22Rv1 (cell line): ENCODE results near the gene PISD.

Source experiments
- ZFX ChIP-seq: fragments of 450-650 bp; IDR thresholded peaks from 2 replicates; pipeline ENCODE4 v1.6.1; 2017; ENCODE audit warnings: antibody characterized with exemption, borderline replicate concordance
- TF ChIP-seq, protein P1 (sequence below): fragments of 450-650 bp; IDR thresholded peaks from 2 replicates; pipeline ENCODE4 v1.5.1; 2017; ENCODE audit warnings: mild to moderate bottlenecking

DNA sequence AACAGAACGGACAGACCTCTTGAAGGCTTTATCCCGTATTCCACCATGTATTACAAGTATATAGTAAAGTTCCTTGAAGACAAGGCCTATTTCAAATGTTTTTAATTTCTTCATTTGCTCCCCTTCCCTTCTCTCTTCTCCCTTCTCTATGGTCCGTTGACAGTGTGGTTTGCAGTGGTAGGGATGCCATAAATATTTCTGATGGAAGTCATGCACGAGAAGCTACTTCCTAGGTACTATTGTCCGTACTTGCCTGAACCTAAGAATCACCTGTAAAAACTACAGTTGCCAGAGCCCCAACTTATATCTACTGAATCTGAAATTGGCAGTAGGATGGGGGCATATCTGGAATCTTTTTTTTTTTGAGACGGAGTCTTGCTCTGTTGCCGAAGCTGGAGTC, 2.8 kb downstream of the PISD start:
- TF ChIP-seq, protein P1, sequence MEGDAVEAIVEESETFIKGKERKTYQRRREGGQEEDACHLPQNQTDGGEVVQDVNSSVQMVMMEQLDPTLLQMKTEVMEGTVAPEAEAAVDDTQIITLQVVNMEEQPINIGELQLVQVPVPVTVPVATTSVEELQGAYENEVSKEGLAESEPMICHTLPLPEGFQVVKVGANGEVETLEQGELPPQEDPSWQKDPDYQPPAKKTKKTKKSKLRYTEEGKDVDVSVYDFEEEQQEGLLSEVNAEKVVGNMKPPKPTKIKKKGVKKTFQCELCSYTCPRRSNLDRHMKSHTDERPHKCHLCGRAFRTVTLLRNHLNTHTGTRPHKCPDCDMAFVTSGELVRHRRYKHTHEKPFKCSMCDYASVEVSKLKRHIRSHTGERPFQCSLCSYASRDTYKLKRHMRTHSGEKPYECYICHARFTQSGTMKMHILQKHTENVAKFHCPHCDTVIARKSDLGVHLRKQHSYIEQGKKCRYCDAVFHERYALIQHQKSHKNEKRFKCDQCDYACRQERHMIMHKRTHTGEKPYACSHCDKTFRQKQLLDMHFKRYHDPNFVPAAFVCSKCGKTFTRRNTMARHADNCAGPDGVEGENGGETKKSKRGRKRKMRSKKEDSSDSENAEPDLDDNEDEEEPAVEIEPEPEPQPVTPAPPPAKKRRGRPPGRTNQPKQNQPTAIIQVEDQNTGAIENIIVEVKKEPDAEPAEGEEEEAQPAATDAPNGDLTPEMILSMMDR = no peak
- TF ChIP-seq ZFX = no peak
